H1 (cell line): ENCODE measurements around the gene PTPRG. TPM values are rescaled to one million over a fixed set of nuclear protein-coding genes. Genes with fewer than 3 reads are reported as not detected.

ENCODE experiments used
- CTCF ChIA-PET: fragments of 300-600 bp; sonication (Branson Sonifier 250); formaldehyde crosslinking; loops from one replicate; lab custom pipeline; 2021; ENCODE audit not compliant: partially characterized antibody; lab: Charles Lee
- POLR2A ChIA-PET: fragments of 300-600 bp; sonication (Branson Sonifier 250); formaldehyde crosslinking; loops from one replicate; lab custom pipeline; 2021; ENCODE audit warnings: inconsistent platforms; ENCODE audit not compliant: partially characterized antibody; lab: Charles Lee
- DNase-seq, 2 experiments: peaks; one replicate each; pipeline versions ENCODE4 v3.0.0 to v3.0.0-alpha.2; 2010 to 2022; ENCODE audit warnings: low spot score in 2 of 2, low read depth in 1 of 2, mixed read lengths in 1 of 2
- FAIRE-seq: peaks from 2 replicates; lab custom pipeline; 2011; peaks lifted over from hg19 to GRCh38; lab: Jason Lieb, UNC
- H2AFZ ChIP-seq: 2 replicates; pipeline ENCODE4 v1.8.1; 2012; ENCODE audit warnings: low read length, inconsistent platforms
- H2AK5ac ChIP-seq: 2 replicates; pipeline ENCODE4 v1.6.1; 2013; ENCODE audit warnings: low read depth, low read length
- H2BK120ac ChIP-seq: replicated peaks from 2 replicates; pipeline ENCODE3; 2013; ENCODE audit warnings: low read depth, low read length, inconsistent platforms
- H2BK12ac ChIP-seq: 2 replicates; pipeline ENCODE4 v1.6.1; 2013; ENCODE audit warnings: low read depth, low read length
- H2BK15ac ChIP-seq: 2 replicates; pipeline ENCODE4 v1.6.1; 2013; ENCODE audit warnings: low read length
- H2BK20ac ChIP-seq: 2 replicates; pipeline ENCODE4 v1.6.1; 2013; ENCODE audit warnings: low read length
- H2BK5ac ChIP-seq: 2 replicates; pipeline ENCODE4 v1.6.1; 2013; ENCODE audit warnings: low read depth, low read length
- H3K14ac ChIP-seq: 2 replicates; pipeline ENCODE4 v1.6.1; 2013; ENCODE audit warnings: inconsistent platforms; ENCODE audit not compliant: insufficient read length
- H3K18ac ChIP-seq: 2 replicates; pipeline ENCODE4 v1.6.1; 2013; ENCODE audit warnings: low read length; ENCODE audit errors: extremely low read depth
- H3K23ac ChIP-seq: 2 replicates; pipeline ENCODE4 v1.6.1; 2013; ENCODE audit warnings: inconsistent platforms; ENCODE audit not compliant: insufficient read length
- H3K23me2 ChIP-seq: 2 replicates; pipeline ENCODE4 v1.6.1; 2013; ENCODE audit warnings: low read depth, low read length
- H3K27ac ChIP-seq: 2 replicates; pipeline ENCODE4 v1.6.1; 2011; ENCODE audit warnings: low read depth, low read length, inconsistent platforms
- H3K27me3 ChIP-seq, 4 experiments: replicated peaks in 1 of 4; 1 replicate in 1 of 4; 2 replicates in 3 of 4; pipeline versions ENCODE4 v1.6.1 to v1.8.1; 2011 to 2013; ENCODE audit warnings: low read length in 3 of 4, mild to moderate bottlenecking in 3 of 4, inconsistent platforms in 2 of 4, mixed read lengths in 2 of 4, moderate library complexity in 1 of 4; ENCODE audit not compliant: control insufficient read depth in 3 of 4, insufficient read depth in 3 of 4; ENCODE audit errors: extremely low read depth in 1 of 4
- H3K36me3 ChIP-seq, 4 experiments: 2 replicates each; pipeline versions ENCODE4 v1.6.1 to v1.8.1; 2011 to 2013; ENCODE audit warnings: mild to moderate bottlenecking in 4 of 4, low read length in 3 of 4, moderate library complexity in 2 of 4, control low read depth in 1 of 4, inconsistent platforms in 1 of 4; ENCODE audit not compliant: insufficient read depth in 4 of 4, control insufficient read depth in 2 of 4
- H3K4ac ChIP-seq: replicated peaks from 2 replicates; pipeline ENCODE3; 2013; ENCODE audit warnings: low read length, low read depth, mixed read lengths, inconsistent platforms; ENCODE audit not compliant: insufficient read length
- H3K4me1 ChIP-seq, 4 experiments: replicated peaks in 1 of 4; 1 replicate in 1 of 4; 2 replicates in 3 of 4; pipeline versions ENCODE4 v1.6.1 to v1.8.1; 2011 to 2013; ENCODE audit warnings: low read length in 3 of 4, inconsistent platforms in 2 of 4, mixed read lengths in 1 of 4; ENCODE audit not compliant: insufficient read depth in 4 of 4, control insufficient read depth in 3 of 4
- H3K4me2 ChIP-seq, 2 experiments: 2 replicates each; pipeline versions ENCODE4 v1.6.1 to v1.8.1; 2011 to 2013; ENCODE audit warnings: low read depth in 2 of 2, low read length in 2 of 2, control low read depth in 1 of 2, inconsistent platforms in 1 of 2, mild to moderate bottlenecking in 1 of 2; ENCODE audit not compliant: insufficient read depth in 1 of 2
- H3K4me3 ChIP-seq, 4 experiments: fragments of 200-600, 300-600 bp in 1 of 4; sonication (generic), shearing (Covaris generic), sonication (Bioruptor Twin) in 1 of 4; 2 replicates each; pipeline versions ENCODE4 v1.5.1 to v1.8.1; 2011 to 2016; ENCODE audit warnings: low read length in 4 of 4, low read depth in 3 of 4, control low read depth in 2 of 4, inconsistent platforms in 2 of 4, mild to moderate bottlenecking in 2 of 4, mixed read lengths in 1 of 4, moderate library complexity in 1 of 4; ENCODE audit not compliant: insufficient read depth in 2 of 4; ENCODE audit errors: extremely low read depth in 1 of 4
- H3K56ac ChIP-seq: replicated peaks from 2 replicates; pipeline ENCODE3; 2013; ENCODE audit warnings: low read depth, mild to moderate bottlenecking, mixed read lengths, low read length, inconsistent platforms; ENCODE audit not compliant: insufficient read length
- H3K79me1 ChIP-seq: 2 replicates; pipeline ENCODE4 v1.6.1; 2013; ENCODE audit warnings: low read depth, low read length, control low read depth
- H3K79me2 ChIP-seq, 2 experiments: 2 replicates each; pipeline versions ENCODE4 v1.6.1 to v1.8.1; 2012 to 2013; ENCODE audit warnings: low read length in 2 of 2, mild to moderate bottlenecking in 2 of 2, inconsistent platforms in 1 of 2; ENCODE audit not compliant: insufficient read depth in 2 of 2, control insufficient read depth in 1 of 2
- H3K9ac ChIP-seq, 4 experiments: replicated peaks in 1 of 4; 1 replicate in 1 of 4; 2 replicates in 3 of 4; pipeline versions ENCODE4 v1.6.1 to v1.8.1; 2011 to 2013; ENCODE audit warnings: low read depth in 3 of 4, low read length in 3 of 4, control low read depth in 2 of 4, mild to moderate bottlenecking in 2 of 4, moderate library complexity in 2 of 4, inconsistent platforms in 1 of 4; ENCODE audit errors: extremely low read depth in 1 of 4
- H3K9me3 ChIP-seq, 2 experiments: 2 replicates each; pipeline versions ENCODE4 v1.6.1 to v1.8.1; 2012 to 2013; ENCODE audit warnings: mild to moderate bottlenecking in 2 of 2, moderate library complexity in 2 of 2, control low read depth in 1 of 2, inconsistent platforms in 1 of 2, low read depth in 1 of 2, low read length in 1 of 2, mixed read lengths in 1 of 2; ENCODE audit not compliant: insufficient read depth in 2 of 2
- H4K20me1 ChIP-seq, 2 experiments: replicated peaks in 1 of 2; 2 replicates each; pipeline versions ENCODE3 to v1.8.1; 2011 to 2013; ENCODE audit warnings: inconsistent platforms in 2 of 2, low read length in 2 of 2, mild to moderate bottlenecking in 1 of 2; ENCODE audit not compliant: insufficient read depth in 2 of 2, control insufficient read depth in 1 of 2
- H4K5ac ChIP-seq: 2 replicates; pipeline ENCODE4 v1.6.1; 2013; ENCODE audit warnings: low read length, low read depth, mixed read lengths, inconsistent platforms; ENCODE audit not compliant: insufficient read length
- H4K8ac ChIP-seq: 2 replicates; pipeline ENCODE4 v1.8.0; 2013; ENCODE audit warnings: mild to moderate bottlenecking, moderate library complexity, low read length, inconsistent platforms; ENCODE audit not compliant: insufficient read depth; ENCODE audit errors: extremely low read depth
- H4K91ac ChIP-seq: replicated peaks from 2 replicates; pipeline ENCODE3; 2013; ENCODE audit warnings: low read length, mixed read lengths, inconsistent platforms; ENCODE audit not compliant: insufficient read length
- EGR1 ChIP-seq: IDR thresholded peaks from 2 replicates; pipeline ENCODE4 v1.6.1; 2011; ENCODE audit warnings: low read depth, low read length, borderline replicate concordance
- SRF ChIP-seq: IDR thresholded peaks from 2 replicates; pipeline ENCODE4 v1.6.1; 2011; ENCODE audit warnings: mild to moderate bottlenecking, low read depth, low read length, moderate library complexity
- TBP ChIP-seq: IDR thresholded peaks from 2 replicates; pipeline ENCODE4 v1.6.1; 2011; ENCODE audit warnings: low read depth, low read length, improper control_type of control experiment
- WGBS, 2 experiments: shearing (Covaris generic) in 1 of 2; methylation state at CpG; one replicate each; pipeline versions ENCODE4 v1.1.6 to v1.1.7; 2013 to 2015; ENCODE audit warnings: low lambda C conversion rate in 2 of 2, mixed read lengths in 2 of 2, inconsistent platforms in 1 of 2, low coverage in 1 of 2, missing lambda C conversion rate in 1 of 2; ENCODE audit not compliant: insufficient replicate concordance in 2 of 2, insufficient coverage in 1 of 2, insufficient read length in 1 of 2; ENCODE audit errors: extremely low coverage in 1 of 2, missing lambda C conversion rate in 1 of 2; 5-methylcytosine and 5-hydroxymethylcytosine counted together
- polyA plus RNA-seq, 7 experiments: library from polyadenylated mRNA; depleted of rRNA in 3 of 7; stranded (reverse) in 5 of 7; unstranded in 2 of 7; fragments of >200 nt in 5 of 7; fragments of 200-250 nt in 2 of 7; gene quantifications; 1 replicate in 5 of 7; 2 replicates in 1 of 7; 4 replicates in 1 of 7; pipeline versions ENCODE4 v1.2.1 to v1.2.3, GENCODE V29; 2011 to 2013; ENCODE audit warnings: missing spikeins in 2 of 7, mixed read lengths in 2 of 7
- total RNA-seq: library from RNA; stranded (reverse); fragmentation: NEBNext Ultra II Directional; extraction: Animal tissue kit (Norgen Biotek cat#: 25700); gene quantifications from 2 replicates; pipeline ENCODE4 v1.2.1, GENCODE V29; 2021

The PTPRG gene
- total and polyA plus RNA-seq, 2 of the 8 experiments (the other 6 are each of a cell fraction or from before 2014, with no cell fraction given) = 23.3 to 96.2 TPM

- Histone ChIP-seq H4K5ac (no peak overlapping the region), H2AFZ (no peak overlapping the region), H3K27ac (no peak overlapping the region), H2BK120ac (no peak overlapping the region), H2BK15ac (no peak overlapping the region), H3K79me1 (no peaks in the 10 kb centered on the region; the same call in 1 of the 2 replicates), H3K56ac (no peak overlapping the region), H3K4me3 (no peak overlapping the region), H2BK5ac (no peak overlapping the region), H3K27me3 (no peaks in the 10 kb centered on the region), H3K79me2 (no peaks in the 10 kb centered on the region), H4K8ac (no peak overlapping the region), H2BK12ac (no peak overlapping the region), H2BK20ac (no peak overlapping the region), H3K4me1 (peaks cover 0 to 3% (median 0%) of the 10 kb centered on the region in 4 experiments; a peak in 1 of 7 replicates), H3K4me2 (no peak overlapping the region), H2AK5ac (no peak overlapping the region), H3K4ac (no peak overlapping the region), H3K36me3 (no peaks in the 10 kb centered on the region; a peak in 1 of 8 replicates), H4K20me1 (peaks cover 2 to 3% of the 10 kb centered on the region in 2 experiments), H3K9me3 (no peaks in the 10 kb centered on the region), H3K18ac (no peak overlapping the region), H3K9ac (no peak overlapping the region), H4K91ac (no peak overlapping the region), H3K23me2 (no peaks in the 10 kb centered on the region), H3K23ac (no peak overlapping the region), H3K14ac (no peak overlapping the region)
- ChIA-PET CTCF (interaction anchor here (0.8 to 3.8 kb wide), 16 partner anchors 8 to 300 kb away, joined by 3 to 14 read pairs (median 6); no protein-coding TSS in a partner anchor), POLR2A (interaction anchor here (1.2 to 1.8 kb wide), 3 partner anchors 8 to 566 kb away, joined by 3 to 4 read pairs (median 3); no protein-coding TSS in a partner anchor)
- FAIRE-seq (no peak), DNase-seq (no peak)
- WGBS, 2 experiments = 44% methylated on average over 2 of the region's 2 CpGs; no CpG with 5 or more reads in 1 of the 2 experiments
- TF ChIP-seq TBP = no peak
- no peak for TF ChIP-seq SRF
- no peak for TF ChIP-seq EGR1
Measured at GRCh38 chr3:62131050-62131449, 569.7 kb downstream of the PTPRG start.
